Esophagus (tissue), 2 donors: Measurements from ENCODE around the gene D2HGDH. TPM values are rescaled to one million over a fixed set of nuclear protein-coding genes. Genes with fewer than 3 reads are reported as not detected.
"Not testable (repeated sequence)": the region's sequence is repeated elsewhere in the genome, so short reads cannot be mapped to it uniquely, and the experiment has no call there.

Experiments used
- H3K27ac ChIP-seq, 2 donors: one replicate each; pipeline ENCODE4 v1.5.1; 2013; ENCODE audit warnings: low read depth in 2 of 2, mild to moderate bottlenecking in 2 of 2, inconsistent platforms in 1 of 2, low read length in 1 of 2, moderate library complexity in 1 of 2
- H3K27me3 ChIP-seq, 2 donors: one replicate each; pipeline ENCODE4 v1.6.1; 2013; ENCODE audit warnings: low read length in 2 of 2, control low read depth in 1 of 2, mild to moderate bottlenecking in 1 of 2; ENCODE audit not compliant: insufficient read depth in 2 of 2, control insufficient read depth in 1 of 2
- H3K36me3 ChIP-seq, 2 donors: one replicate each; pipeline ENCODE4 v1.6.1; 2013; ENCODE audit warnings: low read length in 1 of 2; ENCODE audit not compliant: control insufficient read depth in 2 of 2, insufficient read depth in 2 of 2
- H3K4me1 ChIP-seq, 2 donors: one replicate each; pipeline ENCODE4 v1.6.1; 2013; ENCODE audit warnings: low read length in 1 of 2; ENCODE audit not compliant: control insufficient read depth in 2 of 2, insufficient read depth in 2 of 2
- H3K4me3 ChIP-seq, 2 donors: one replicate each; pipeline ENCODE4 v1.5.1; 2013; ENCODE audit warnings: low read length in 2 of 2, mild to moderate bottlenecking in 2 of 2, low read depth in 1 of 2, moderate library complexity in 1 of 2
- H3K9me3 ChIP-seq, 2 donors: one replicate each; pipeline ENCODE4 v1.6.1; 2013; ENCODE audit warnings: mild to moderate bottlenecking in 2 of 2, low read depth in 1 of 2, low read length in 1 of 2, moderate library complexity in 1 of 2; ENCODE audit not compliant: control insufficient read depth in 2 of 2, insufficient read depth in 1 of 2
- WGBS, 2 donors: extraction: QIAGEN DNeasy Blood & Tissue Kit; methylation state at CpG; one replicate each; pipeline ENCODE4 v1.1.7; 2013; 5-methylcytosine and 5-hydroxymethylcytosine counted together
- polyA plus RNA-seq, 2 donors: library from polyadenylated mRNA; stranded (reverse); fragments of 200-250 nt; gene quantifications; one replicate each; pipeline ENCODE4 v1.2.3, GENCODE V29; 2013
- donor health status: healthy with polysubstance abuse.
- donor health status: Bipolar disorder and iron deficiency.

D2HGDH gene
- polyA plus RNA-seq, 2 donors, result 26.2 to 49.1 TPM

GRCh38 chr2:241777686-241778627 is 43.5 kb downstream of the D2HGDH start:
- Histone ChIP-seq H3K27ac (no peak overlapping the region), H3K4me3 (no peak overlapping the region), H3K4me1 (peaks cover 6 to 34% of the 10 kb centered on the region in 2 donors)

GRCh38 chr2:241780939-241781569 is 46.6 kb downstream of the D2HGDH start:
- H3K9me3 ChIP-seq, result no peaks in the 10 kb centered on the region
- H3K36me3 ChIP-seq, result no peaks in the 10 kb centered on the region
- peaks cover 4 to 22% of the 10 kb centered on the region in 2 donors for H3K4me1 ChIP-seq
- no peaks in the 10 kb centered on the region for H3K27me3 ChIP-seq
- WGBS, 2 donors, result 80 to 85% methylated on average over 5 of the region's 5 CpGs
- H3K27ac ChIP-seq, result no peak overlapping the region
- no peak overlapping the region for H3K4me3 ChIP-seq

More at GRCh38 chr2:241777686-241778627, 43.5 kb downstream of the D2HGDH start:
- no peaks in the 10 kb centered on the region for H3K27me3 ChIP-seq
- no peaks in the 10 kb centered on the region for H3K36me3 ChIP-seq
- 49 to 65% methylated on average over 21 of the region's 21 CpGs for WGBS, 2 donors
- H3K9me3 ChIP-seq, result no peaks in the 10 kb centered on the region

- 89 to 93% methylated on average over 3 of the region's 3 CpGs for WGBS, 2 donors
- not testable (repeated sequence) for H3K4me3 ChIP-seq, H3K9me3 ChIP-seq
Observed at GRCh38 chr2:241782053-241782452, 47.6 kb downstream of the D2HGDH start.

GRCh38 chr2:241788135-241788534 is 53.7 kb downstream of the D2HGDH start:
- Histone ChIP-seq H3K4me1 (no peaks in the 10 kb centered on the region), H3K27me3 (no peaks in the 10 kb centered on the region), H3K27ac (no peak overlapping the region), H3K4me3 (no peak overlapping the region), H3K9me3 (no peaks in the 10 kb centered on the region), H3K36me3 (no peaks in the 10 kb centered on the region)
- WGBS, 2 donors, result 86 to 90% methylated on average over 4 of the region's 4 CpGs

More at GRCh38 chr2:241782053-241782452, 47.6 kb downstream of the D2HGDH start:
- H3K36me3 ChIP-seq, H3K27ac ChIP-seq, H3K27me3 ChIP-seq: not testable (repeated sequence)
- peaks cover 2 to 13% of the 10 kb centered on the region in 2 donors for H3K4me1 ChIP-seq

- 39 to 44% methylated on average over 3 of the region's 3 CpGs for WGBS, 2 donors
- Histone ChIP-seq H3K4me1 (no peaks in the 10 kb centered on the region), H3K9me3 (no peaks in the 10 kb centered on the region), H3K36me3 (no peaks in the 10 kb centered on the region), H3K4me3 (no peak overlapping the region), H3K27ac (no peak overlapping the region), H3K27me3 (no peaks in the 10 kb centered on the region)
Observed at GRCh38 chr2:241788572-241788971, 54.1 kb downstream of the D2HGDH start.

- not testable (repeated sequence) for H3K9me3 ChIP-seq, H3K27me3 ChIP-seq, H3K27ac ChIP-seq, H3K36me3 ChIP-seq, H3K4me3 ChIP-seq, H3K4me1 ChIP-seq
- 49 to 54% methylated on average over 3 of the region's 3 CpGs for WGBS, 2 donors
Observed at GRCh38 chr2:241791385-241791784, 57.0 kb downstream of the D2HGDH start.

GRCh38 chr2:241793385-241793784 is 59.0 kb downstream of the D2HGDH start:
- H3K4me1 ChIP-seq, result no peaks in the 10 kb centered on the region
- H3K36me3 ChIP-seq, result no peaks in the 10 kb centered on the region
- H3K4me3 ChIP-seq, result no peak overlapping the region
- H3K27ac ChIP-seq, result no peak overlapping the region
- H3K9me3 ChIP-seq, result no peaks in the 10 kb centered on the region
- no peaks in the 10 kb centered on the region for H3K27me3 ChIP-seq
- WGBS, 2 donors, result 94 to 95% methylated on average over 5 of the region's 5 CpGs

GRCh38 chr2:241794250-241794823 is 59.9 kb downstream of the D2HGDH start:
- H3K4me3 ChIP-seq, result no peak overlapping the region
- no peaks in the 10 kb centered on the region for H3K36me3 ChIP-seq
- H3K27me3 ChIP-seq, result no peaks in the 10 kb centered on the region
- no peak overlapping the region for H3K27ac ChIP-seq
- 88 to 90% methylated on average over 10 of the region's 10 CpGs for WGBS, 2 donors
- H3K9me3 ChIP-seq, result no peaks in the 10 kb centered on the region
- H3K4me1 ChIP-seq, result no peaks in the 10 kb centered on the region

- Histone ChIP-seq H3K4me3 (no peak overlapping the region), H3K27me3 (no peaks in the 10 kb centered on the region), H3K36me3 (no peaks in the 10 kb centered on the region), H3K9me3 (no peaks in the 10 kb centered on the region), H3K4me1 (no peaks in the 10 kb centered on the region), H3K27ac (no peak overlapping the region)
- WGBS, 2 donors, result 87% methylated on average over 31 of the region's 31 CpGs
Observed at GRCh38 chr2:241795021-241795999, 60.9 kb downstream of the D2HGDH start.
